ENCODE results near the gene DDX10.

GRCh38 chr11:108643974-108644373, 20.9 kb upstream of the DDX10 start:
- no peak for TF ChIP-seq CTCF (IDR thresholded peaks at IDR 0.05)
- TF ChIP-seq POLR2A (IDR thresholded peaks at IDR 0.05): no peak

Data from uterus (tissue), 2 donors.